Astrocyte of the hippocampus (primary cell): ENCODE measurements around the gene VPS51.

Experiments
- DNase-seq: peaks from one replicate; pipeline ENCODE4 v3.0.0; 2011; ENCODE audit warnings: low read depth, low spot score

The VPS51 gene

GRCh38 chr11:65095974-65096806, at the start of gene VPS51:
VPS51 (plus strand) TSS chr11:65096214; CDS start chr11:65096251, 37 bp downstream.
- DNase-seq = peak; percentile 93

DNA sequence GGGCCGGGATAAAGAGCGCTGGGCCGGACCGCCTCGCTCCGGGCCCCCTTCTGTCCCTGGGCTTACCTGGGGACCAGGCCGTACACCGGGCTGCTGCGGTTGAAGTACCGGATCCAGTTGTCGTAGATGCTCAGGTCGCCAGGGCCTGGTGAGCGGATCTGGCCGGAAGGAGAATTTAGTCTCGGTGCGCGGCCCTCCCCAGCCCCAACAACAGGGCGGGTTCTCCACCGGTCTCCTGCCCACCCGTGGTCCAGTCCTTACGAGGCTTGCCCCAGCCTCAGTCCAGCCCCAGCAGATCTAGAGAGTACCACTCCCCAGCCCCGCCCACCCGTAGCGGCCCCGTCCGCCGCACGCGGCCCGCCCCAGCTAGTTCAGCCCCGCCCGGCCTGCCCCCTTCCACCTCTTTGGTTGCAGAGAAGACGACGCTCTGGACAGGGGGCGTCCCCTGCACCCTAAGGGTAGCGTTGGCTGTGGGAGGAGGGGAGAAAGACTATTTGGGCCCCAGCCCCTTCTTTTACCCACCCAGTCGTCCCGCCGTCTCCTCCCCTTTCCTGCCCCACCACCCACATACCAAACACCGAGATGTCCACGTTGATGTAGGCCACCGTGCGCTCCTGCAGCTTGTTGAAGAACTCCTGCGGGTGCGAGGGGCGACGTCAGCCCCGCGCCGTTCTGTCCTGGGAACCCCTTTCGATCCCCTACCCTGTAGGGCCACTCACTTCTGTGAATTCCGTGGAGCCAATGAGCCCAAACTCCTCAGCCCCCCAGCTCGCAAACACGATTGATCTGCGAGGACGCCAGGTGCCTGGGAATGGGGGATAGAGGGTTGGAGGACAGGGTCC, 48.2 kb upstream of the VPS51 start:
- peak; percentile 7 for DNase-seq

GRCh38 chr11:65051398-65051858, 44.6 kb upstream of the VPS51 start:
- DNase-seq = no peak

GRCh38 chr11:65053827-65054508, 42.0 kb upstream of the VPS51 start:
- no peak for DNase-seq

DNA sequence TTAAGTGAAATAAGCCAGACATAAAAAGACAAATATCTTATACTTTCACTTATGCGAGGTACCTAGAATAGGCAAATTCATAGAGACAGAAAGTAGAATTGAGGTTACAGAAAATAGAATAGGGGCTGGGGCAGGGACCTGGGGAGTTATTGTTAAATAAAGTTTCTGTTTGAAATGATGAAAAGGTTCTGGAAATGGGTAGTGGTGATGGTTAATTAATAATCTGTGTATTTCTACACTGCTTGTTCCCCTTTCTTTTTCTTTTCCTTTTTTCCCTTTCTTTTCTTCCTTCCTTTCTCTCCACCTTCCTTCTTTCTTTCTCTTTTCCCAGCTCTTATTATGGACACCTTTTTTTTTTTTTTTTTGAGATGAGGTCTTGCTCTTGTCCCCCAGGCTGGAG, 40.5 kb upstream of the VPS51 start:
- DNase-seq = no peak

DNA sequence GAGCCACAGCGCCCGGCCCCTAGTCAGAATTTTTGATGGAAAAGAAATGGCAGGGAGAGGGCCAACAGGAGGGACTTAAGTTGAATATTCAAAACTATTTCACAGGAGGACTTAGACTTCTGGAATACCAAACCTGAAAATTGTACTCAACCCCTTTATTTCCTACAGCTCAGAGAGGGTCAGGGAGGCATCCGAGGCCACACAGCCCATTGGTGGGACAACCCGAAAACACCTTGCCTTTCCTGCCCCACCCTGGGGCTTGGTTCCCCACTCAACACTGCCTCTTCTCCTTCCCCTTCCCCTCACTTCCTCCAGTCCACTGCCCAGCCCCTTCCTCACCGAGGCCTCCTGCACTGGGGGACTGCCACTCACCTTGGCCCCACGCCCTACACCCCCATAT, 39.0 kb upstream of the VPS51 start:
- DNase-seq = no peak

- no peak for DNase-seq
Measured at GRCh38 chr11:65057526-65057925, 38.5 kb upstream of the VPS51 start.

DNA sequence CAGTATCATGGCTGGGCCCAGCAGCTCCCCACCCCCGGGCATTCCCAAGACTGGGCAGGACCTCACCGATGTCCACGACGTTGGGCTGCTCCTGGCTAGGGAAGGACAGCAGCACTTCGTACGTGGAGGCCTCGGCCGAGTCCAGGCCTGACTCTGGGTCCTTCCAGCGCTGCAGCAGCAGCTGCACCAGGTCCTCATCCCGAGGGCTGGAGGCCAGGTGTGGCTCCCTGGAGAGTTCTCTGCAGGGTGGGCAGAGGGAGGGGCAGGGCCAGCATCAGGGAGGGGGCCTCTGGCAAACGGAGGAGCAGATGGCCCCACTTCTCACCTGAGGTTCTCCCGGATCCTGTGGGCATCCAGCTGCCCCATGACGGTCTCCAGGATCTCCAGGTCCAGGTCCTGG, 38.0 kb upstream of the VPS51 start:
- DNase-seq = no peak

GRCh38 chr11:65058419-65059054, 37.5 kb upstream of the VPS51 start, which contains the start of gene NAALADL1:
NAALADL1 (minus strand) TSS chr11:65058553; CDS start chr11:65058521, 32 bp downstream.
- no peak for DNase-seq

- DNase-seq = no peak
Measured at GRCh38 chr11:65059523-65059922, 36.5 kb upstream of the VPS51 start.

- DNase-seq = no peak
Measured at GRCh38 chr11:65059959-65060824, 35.8 kb upstream of the VPS51 start.

- peak; percentile 9 for DNase-seq
Measured at GRCh38 chr11:65060913-65061408, 35.1 kb upstream of the VPS51 start.

DNA sequence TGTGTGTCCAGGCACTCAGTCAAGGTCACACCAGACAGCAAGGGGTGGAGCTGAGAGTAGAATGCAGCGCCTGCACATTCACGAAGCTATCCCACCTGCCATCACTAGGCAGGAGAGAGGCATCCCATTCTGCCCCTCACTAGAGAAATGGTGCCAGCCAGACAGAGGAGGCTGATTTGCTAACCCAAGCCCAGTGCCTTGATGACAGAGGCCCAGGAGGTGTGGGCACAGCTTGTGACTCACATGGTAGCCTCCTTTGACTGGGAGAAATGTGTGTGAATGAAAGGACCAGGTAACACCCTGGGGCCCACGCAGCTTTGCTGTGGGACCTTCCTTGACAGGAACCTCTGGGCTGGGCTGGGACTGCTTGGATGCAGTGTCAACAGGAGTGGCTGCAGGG, 32.5 kb upstream of the VPS51 start:
- no peak for DNase-seq

DNA sequence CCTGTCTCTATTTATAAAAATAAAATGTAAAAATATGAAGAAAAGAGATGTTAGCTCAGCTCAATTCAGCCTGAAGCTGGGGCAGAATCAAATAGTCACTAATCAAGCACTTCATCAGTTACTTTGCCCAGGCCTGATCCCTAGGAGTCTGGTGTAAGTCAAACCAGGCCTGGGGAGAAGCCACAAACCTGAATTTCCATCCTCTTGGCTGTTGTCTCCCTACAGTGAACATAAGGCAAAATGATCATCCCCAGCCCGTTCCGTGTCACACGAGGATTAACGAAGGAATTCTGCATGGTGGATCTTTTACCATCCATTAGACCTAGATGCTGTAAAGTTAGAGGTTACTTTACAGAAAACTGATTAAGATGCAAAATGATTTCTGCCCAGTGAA, 31.2 kb upstream of the VPS51 start:
- DNase-seq = no peak

DNA sequence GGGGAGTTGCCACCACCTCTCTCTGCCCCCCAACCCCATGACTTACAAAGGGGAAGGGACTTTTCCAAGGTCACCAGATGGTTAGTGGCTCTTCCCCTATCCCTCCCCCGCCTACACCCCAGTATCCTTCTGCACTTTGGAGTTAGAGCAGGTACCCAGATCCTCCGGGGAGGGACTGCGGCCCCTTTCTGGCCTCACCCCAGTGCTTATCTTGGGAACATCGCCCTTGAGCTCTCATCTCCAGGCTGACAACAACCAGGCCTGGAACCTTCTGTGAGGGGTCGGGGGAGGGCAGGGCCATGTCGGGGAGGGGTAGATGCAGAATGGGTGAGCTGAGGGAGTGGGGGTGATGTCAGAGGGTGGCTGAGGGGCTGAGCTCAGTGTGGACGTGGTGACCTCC, 30.2 kb upstream of the VPS51 start:
- no peak for DNase-seq

DNA sequence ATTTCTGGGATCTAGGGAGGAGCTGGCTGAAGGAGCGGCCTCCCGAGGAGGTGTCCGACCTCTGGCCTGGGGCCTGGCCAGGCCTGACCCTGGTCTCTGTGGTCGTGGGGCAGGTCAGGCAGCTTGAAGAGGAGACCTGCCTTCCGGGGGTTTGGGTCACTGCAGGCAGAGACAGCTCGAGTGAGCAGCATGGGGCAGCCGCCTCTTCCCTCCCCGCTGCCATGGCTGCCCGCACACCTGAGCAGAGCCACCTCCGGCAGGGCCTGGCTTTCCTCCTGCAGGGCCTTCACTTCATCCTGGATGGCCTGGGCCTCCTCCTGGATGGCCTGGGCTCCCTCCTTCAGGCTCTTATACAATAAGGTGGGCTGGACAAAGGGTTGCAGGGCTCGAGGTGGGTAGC, 29.7 kb upstream of the VPS51 start:
- no peak for DNase-seq

- DNase-seq = no peak
Measured at GRCh38 chr11:65066805-65067291, 29.2 kb upstream of the VPS51 start.

DNA sequence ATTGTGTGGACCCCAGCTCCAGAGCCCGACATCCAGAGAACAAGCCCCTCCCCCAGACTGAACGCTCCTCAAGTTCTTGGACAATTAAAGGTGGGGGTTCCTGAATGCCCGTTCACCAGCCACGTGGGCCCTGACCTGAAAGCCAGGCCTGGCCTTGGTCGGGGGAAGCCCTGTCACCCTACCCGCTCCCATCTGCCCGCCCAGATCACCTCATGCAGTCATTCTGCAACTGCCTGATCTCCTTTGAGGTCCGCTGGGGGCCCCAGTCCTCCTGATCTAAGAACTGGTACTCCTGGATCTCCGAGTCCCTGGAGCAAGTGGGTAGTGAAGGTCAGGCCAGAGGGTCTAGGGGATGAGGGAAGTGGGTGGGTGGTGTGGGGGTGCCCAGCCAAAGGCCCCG, 28.6 kb upstream of the VPS51 start:
- DNase-seq = no peak

DNA sequence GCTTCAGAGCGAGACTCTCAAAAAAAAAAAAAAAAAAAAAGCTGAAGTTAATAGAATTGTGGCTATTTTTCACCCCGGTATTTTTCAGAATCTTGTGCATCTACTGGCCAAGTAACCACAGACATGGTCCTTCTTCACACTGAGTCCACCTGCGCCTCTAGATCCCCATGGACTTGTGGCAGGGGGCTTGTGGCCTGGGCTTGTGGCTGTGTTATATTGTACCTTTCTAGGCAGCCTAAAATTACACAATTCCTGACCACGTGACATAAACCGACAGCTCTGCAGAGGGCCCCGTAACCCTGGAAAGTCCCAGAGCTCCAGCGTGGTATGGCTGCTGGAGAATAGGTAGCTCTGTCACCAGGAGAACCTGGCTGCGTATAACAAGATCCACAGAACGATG, 26.8 kb upstream of the VPS51 start:
- DNase-seq = no peak
